H1 (cell line): ENCODE measurements around the gene MTFR2. TPM values are rescaled to one million over a fixed set of nuclear protein-coding genes. Genes with fewer than 3 reads are reported as not detected.

ENCODE experiments used
- ASH2L ChIP-seq: fragments of 200-600, 300-600 bp; sonication (generic); IDR thresholded peaks from one replicate; pipeline ENCODE4 v1.7.1; 2017; ENCODE audit warnings: low read length
- RAD21 ChIP-seq, 2 experiments: IDR thresholded peaks in 1 of 2; conservative IDR thresholded peaks in 1 of 2; 2 replicates each; pipeline ENCODE4 v1.6.1; 2011; ENCODE audit warnings: low read depth in 2 of 2, low read length in 2 of 2, improper control_type of control experiment in 1 of 2, inconsistent platforms in 1 of 2, mild to moderate bottlenecking in 1 of 2, moderate library complexity in 1 of 2
- RNF2 ChIP-seq: fragments of 200-900, 300-1000 bp; sonication (generic); IDR thresholded peaks from 2 replicates; pipeline ENCODE4 v1.7.1; 2016; ENCODE audit warnings: borderline replicate concordance, low read depth, mild to moderate bottlenecking, antibody characterized with exemption, low read length; ENCODE audit not compliant: poor library complexity, severe bottlenecking; ENCODE audit errors: missing control alignments
- SIN3A ChIP-seq, 2 experiments: IDR thresholded peaks in 1 of 2; conservative IDR thresholded peaks in 1 of 2; 2 replicates each; pipeline ENCODE4 v1.6.1; 2011 to 2012; ENCODE audit warnings: low read length in 2 of 2, improper control_type of control experiment in 1 of 2, low read depth in 1 of 2, mild to moderate bottlenecking in 1 of 2
- SP1 ChIP-seq: IDR thresholded peaks from 2 replicates; pipeline ENCODE4 v1.6.1; 2011; ENCODE audit warnings: low read depth, low read length
- polyA plus RNA-seq, 7 experiments: library from polyadenylated mRNA; depleted of rRNA in 3 of 7; stranded (reverse) in 5 of 7; unstranded in 2 of 7; fragments of >200 nt in 5 of 7; fragments of 200-250 nt in 2 of 7; gene quantifications; 1 replicate in 5 of 7; 2 replicates in 1 of 7; 4 replicates in 1 of 7; pipeline versions ENCODE4 v1.2.1 to v1.2.3, GENCODE V29; 2011 to 2013; ENCODE audit warnings: missing spikeins in 2 of 7, mixed read lengths in 2 of 7
- total RNA-seq: library from RNA; stranded (reverse); fragmentation: NEBNext Ultra II Directional; extraction: Animal tissue kit (Norgen Biotek cat#: 25700); gene quantifications from 2 replicates; pipeline ENCODE4 v1.2.1, GENCODE V29; 2021

MTFR2 gene
- total and polyA plus RNA-seq, 2 of the 8 experiments (the other 6 are each of a cell fraction or from before 2014, with no cell fraction given), result 8.5 to 10.7 TPM

DNA sequence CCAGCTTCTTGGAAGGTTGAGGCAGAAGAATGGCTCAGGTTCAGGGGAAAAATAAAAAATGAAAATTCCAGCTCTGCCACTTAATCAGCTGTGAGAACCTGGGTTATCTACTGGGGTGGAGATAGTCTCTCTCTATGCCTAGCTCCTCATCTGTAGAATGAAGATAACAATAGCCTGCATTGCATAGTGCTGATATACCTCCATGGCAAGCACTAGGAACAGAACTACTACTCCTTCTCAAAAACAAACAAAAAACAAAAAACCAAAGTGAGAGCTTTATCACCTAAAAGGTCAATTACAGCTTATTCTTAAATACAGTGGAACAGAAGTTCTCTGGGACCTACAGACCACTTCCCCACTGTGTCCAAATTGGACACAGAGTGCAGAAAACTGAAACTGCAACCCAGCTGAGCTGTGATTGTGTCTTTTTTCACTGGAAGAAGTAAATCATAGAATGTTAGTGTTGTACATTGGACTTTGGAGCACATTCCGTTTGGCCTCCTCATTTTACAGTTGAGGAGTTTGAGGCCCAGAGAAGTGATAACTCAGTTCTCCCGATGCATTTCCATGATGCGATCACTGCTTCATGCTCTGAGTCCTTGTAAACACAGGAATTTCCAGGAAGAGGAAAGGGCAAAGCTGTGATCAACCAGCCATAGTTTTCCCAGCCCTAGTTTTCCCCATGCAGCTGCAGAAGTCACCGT, 23.3 kb downstream of the MTFR2 start (continued):
- TF ChIP-seq RNF2 (no peak), SIN3A (conservative IDR thresholded peaks at IDR 0.05 in 1 of 2, IDR thresholded peaks at IDR 0.05 in 1 of 2; ENCODE audit: low read depth in 1 of 2, low read length in 2 of 2) (no peak), RAD21 (IDR thresholded peaks at IDR 0.05 in 1 of 2, conservative IDR thresholded peaks at IDR 0.05 in 1 of 2; ENCODE audit: low read depth in 2 of 2, low read length in 2 of 2) (no peak), ASH2L (no peak), SP1 (no peak)
- TF ChIP-seq, all 59 proteins: peak for 0
